DOHH2 (cell line): ENCODE data around the gene PLXNB3.

Source experiments
- H3F3A ChIP-seq: fragments of 200-600 bp; sonication (generic), shearing (Covaris generic); 2 replicates; pipeline ENCODE4 v1.6.0; 2016; ENCODE audit warnings: antibody characterized with exemption, mild to moderate bottlenecking; ENCODE audit not compliant: control insufficient read depth, insufficient read depth
- H3K27ac ChIP-seq: fragments of 200-600 bp; sonication (generic); 2 replicates; pipeline ENCODE4 v1.5.1; 2014; ENCODE audit warnings: low read depth, mild to moderate bottlenecking, low read length, moderate library complexity
- H3K27me3 ChIP-seq: fragments of 200-600 bp; sonication (generic); 2 replicates; pipeline ENCODE4 v1.6.1; 2014; ENCODE audit warnings: mild to moderate bottlenecking, low read length, mixed read lengths; ENCODE audit not compliant: control insufficient read depth
- H3K36me3 ChIP-seq: fragments of 200-600 bp; sonication (generic); 2 replicates; pipeline ENCODE4 v1.6.1; 2014; ENCODE audit warnings: mild to moderate bottlenecking, low read length, moderate library complexity, mixed read lengths; ENCODE audit not compliant: control insufficient read depth
- H3K4me1 ChIP-seq: fragments of 200-600 bp; sonication (generic); 2 replicates; pipeline ENCODE4 v1.6.1; 2014; ENCODE audit warnings: mild to moderate bottlenecking, low read length, mixed read lengths; ENCODE audit not compliant: control insufficient read depth
- H3K4me2 ChIP-seq: fragments of 200-600 bp; sonication (generic); 2 replicates; pipeline ENCODE4 v1.6.0; 2014; ENCODE audit warnings: mild to moderate bottlenecking, low read length, moderate library complexity
- H3K4me3 ChIP-seq: fragments of 200-600 bp; sonication (generic); 2 replicates; pipeline ENCODE4 v1.5.1; 2014; ENCODE audit warnings: mild to moderate bottlenecking, low read length, mixed read lengths
- H3K79me2 ChIP-seq: fragments of 200-600 bp; sonication (generic); 2 replicates; pipeline ENCODE4 v1.6.1; 2014; ENCODE audit warnings: mild to moderate bottlenecking, low read length, mixed read lengths; ENCODE audit not compliant: control insufficient read depth
- H3K9me2 ChIP-seq: fragments of 200-600 bp; sonication (generic); replicated peaks from 2 replicates; pipeline ENCODE4 v1.6.1; 2014; ENCODE audit warnings: mild to moderate bottlenecking, low read length, mixed read lengths; ENCODE audit not compliant: control insufficient read depth
- H3K9me3 ChIP-seq: fragments of 200-600 bp; sonication (generic); 2 replicates; pipeline ENCODE4 v1.6.1; 2014; ENCODE audit warnings: antibody characterized with exemption, low read length, mixed read lengths; ENCODE audit not compliant: control insufficient read depth, insufficient read depth
- H4K20me1 ChIP-seq: fragments of 200-600 bp; sonication (generic); 2 replicates; pipeline ENCODE4 v1.6.0; 2014; ENCODE audit warnings: low read depth, mild to moderate bottlenecking, antibody characterized with exemption, low read length, moderate library complexity; ENCODE audit not compliant: control insufficient read depth, insufficient read depth
- EZH2phosphoT487 ChIP-seq: fragments of 200-600 bp; sonication (generic); IDR thresholded peaks from 2 replicates; pipeline ENCODE4 v1.6.1; 2017; ENCODE audit warnings: borderline replicate concordance, mild to moderate bottlenecking, antibody characterized with exemption, low read length, moderate library complexity, mixed read lengths
- TF ChIP-seq, protein P1 (sequence below): fragments of 200-600 bp; sonication (generic); IDR thresholded peaks from one replicate; pipeline ENCODE4 v1.5.1; 2014; ENCODE audit warnings: antibody characterized with exemption, mild to moderate bottlenecking, low read depth, low read length; ENCODE audit not compliant: poor library complexity, severe bottlenecking

Gene PLXNB3

GRCh38 chrX:153765138-153766079 lies 1.4 kb downstream of the PLXNB3 start:
- Histone ChIP-seq H3F3A (no peaks in the 10 kb centered on the region), H3K79me2 (no peaks in the 10 kb centered on the region), H3K27ac (no peak overlapping the region), H3K4me1 (peaks cover 3% of the 10 kb centered on the region; the same call in 1 of the 2 replicates), H4K20me1 (no peaks in the 10 kb centered on the region), H3K36me3 (no peaks in the 10 kb centered on the region), H3K9me2 (no peaks in the 10 kb centered on the region), H3K9me3 (no peaks in the 10 kb centered on the region), H3K27me3 (no peaks in the 10 kb centered on the region), H3K4me3 (no peak overlapping the region), H3K4me2 (no peak overlapping the region)
- no peak for TF ChIP-seq EZH2phosphoT487
- TF ChIP-seq, protein P1, sequence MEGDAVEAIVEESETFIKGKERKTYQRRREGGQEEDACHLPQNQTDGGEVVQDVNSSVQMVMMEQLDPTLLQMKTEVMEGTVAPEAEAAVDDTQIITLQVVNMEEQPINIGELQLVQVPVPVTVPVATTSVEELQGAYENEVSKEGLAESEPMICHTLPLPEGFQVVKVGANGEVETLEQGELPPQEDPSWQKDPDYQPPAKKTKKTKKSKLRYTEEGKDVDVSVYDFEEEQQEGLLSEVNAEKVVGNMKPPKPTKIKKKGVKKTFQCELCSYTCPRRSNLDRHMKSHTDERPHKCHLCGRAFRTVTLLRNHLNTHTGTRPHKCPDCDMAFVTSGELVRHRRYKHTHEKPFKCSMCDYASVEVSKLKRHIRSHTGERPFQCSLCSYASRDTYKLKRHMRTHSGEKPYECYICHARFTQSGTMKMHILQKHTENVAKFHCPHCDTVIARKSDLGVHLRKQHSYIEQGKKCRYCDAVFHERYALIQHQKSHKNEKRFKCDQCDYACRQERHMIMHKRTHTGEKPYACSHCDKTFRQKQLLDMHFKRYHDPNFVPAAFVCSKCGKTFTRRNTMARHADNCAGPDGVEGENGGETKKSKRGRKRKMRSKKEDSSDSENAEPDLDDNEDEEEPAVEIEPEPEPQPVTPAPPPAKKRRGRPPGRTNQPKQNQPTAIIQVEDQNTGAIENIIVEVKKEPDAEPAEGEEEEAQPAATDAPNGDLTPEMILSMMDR = no peak

DNA sequence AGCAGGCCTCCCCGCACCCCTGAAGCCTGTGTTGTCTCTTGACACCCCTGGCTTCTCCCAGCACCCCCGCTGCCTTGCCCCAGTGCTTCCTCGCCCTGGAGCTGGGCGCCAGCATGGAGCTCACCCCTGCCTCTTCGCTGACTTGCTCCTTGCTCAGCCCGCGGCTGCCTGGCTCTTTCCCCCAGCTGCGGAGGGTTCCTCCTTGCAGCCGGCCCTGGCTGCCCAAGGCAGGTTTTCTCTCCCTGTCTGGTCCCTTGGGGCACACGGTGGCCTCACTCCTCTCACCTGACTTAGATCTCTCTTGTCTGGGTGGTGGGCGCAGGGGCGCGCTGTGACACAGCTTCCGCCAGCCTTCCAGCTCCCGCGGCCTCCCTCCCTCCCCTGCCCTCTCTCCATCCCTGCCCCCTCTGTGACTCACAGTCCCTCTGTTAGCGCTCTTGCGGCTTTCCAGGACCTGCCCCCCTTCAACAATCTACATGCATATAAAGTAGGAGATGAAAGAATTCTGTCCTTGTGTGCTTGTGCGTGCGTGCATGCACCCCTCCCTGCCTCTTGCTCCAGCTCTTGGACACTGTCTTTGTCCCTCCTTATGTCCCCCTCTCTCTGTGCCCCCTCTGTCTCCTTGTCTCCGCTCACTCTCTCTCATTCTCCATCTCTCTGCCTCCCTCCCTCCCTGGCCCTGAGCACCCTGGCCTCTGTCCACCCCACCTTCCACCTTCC lies 2.2 kb downstream of the PLXNB3 start:
- Histone ChIP-seq H3K9me3 (no peaks in the 10 kb centered on the region), H3K9me2 (no peaks in the 10 kb centered on the region), H3K4me3 (no peak overlapping the region), H3K79me2 (no peaks in the 10 kb centered on the region), H4K20me1 (no peaks in the 10 kb centered on the region), H3K4me1 (peaks cover 3% of the 10 kb centered on the region; the same call in 1 of the 2 replicates), H3K4me2 (no peak overlapping the region), H3F3A (no peaks in the 10 kb centered on the region), H3K27me3 (no peaks in the 10 kb centered on the region), H3K27ac (no peak overlapping the region), H3K36me3 (no peaks in the 10 kb centered on the region)
- TF ChIP-seq, protein P1 = no peak
- no peak for TF ChIP-seq EZH2phosphoT487

DNA sequence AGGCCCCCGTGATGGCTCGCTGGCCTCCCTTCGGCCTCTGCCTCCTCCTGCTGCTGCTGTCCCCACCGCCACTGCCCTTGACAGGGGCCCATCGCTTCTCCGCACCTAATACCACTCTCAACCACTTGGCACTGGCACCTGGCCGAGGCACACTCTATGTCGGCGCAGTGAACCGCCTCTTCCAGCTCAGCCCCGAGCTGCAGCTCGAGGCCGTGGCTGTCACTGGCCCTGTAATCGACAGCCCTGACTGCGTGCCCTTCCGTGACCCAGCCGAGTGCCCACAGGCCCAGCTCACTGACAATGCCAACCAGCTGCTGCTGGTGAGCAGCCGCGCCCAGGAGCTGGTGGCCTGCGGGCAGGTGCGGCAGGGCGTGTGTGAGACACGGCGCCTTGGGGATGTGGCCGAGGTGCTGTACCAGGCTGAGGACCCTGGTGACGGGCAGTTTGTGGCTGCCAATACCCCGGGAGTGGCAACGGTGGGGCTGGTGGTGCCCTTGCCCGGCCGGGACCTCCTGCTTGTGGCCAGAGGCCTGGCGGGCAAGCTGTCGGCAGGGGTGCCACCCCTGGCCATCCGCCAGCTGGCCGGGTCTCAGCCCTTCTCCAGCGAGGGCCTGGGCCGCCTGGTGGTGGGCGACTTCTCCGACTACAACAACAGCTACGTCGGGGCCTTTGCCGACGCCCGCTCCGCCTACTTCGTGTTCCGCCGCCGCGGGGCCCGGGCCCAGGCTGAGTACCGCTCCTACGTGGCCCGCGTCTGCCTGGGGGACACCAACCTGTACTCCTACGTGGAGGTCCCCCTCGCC lies 3.0 kb downstream of the PLXNB3 start:
- no peaks in the 10 kb centered on the region for H4K20me1 ChIP-seq
- H3K27ac ChIP-seq = no peak overlapping the region
- no peak overlapping the region for H3K4me2 ChIP-seq
- no peaks in the 10 kb centered on the region for H3F3A ChIP-seq
- no peaks in the 10 kb centered on the region for H3K9me3 ChIP-seq
- H3K4me3 ChIP-seq = no peak overlapping the region
- TF ChIP-seq EZH2phosphoT487 = no peak
- TF ChIP-seq, protein P1 = no peak
- no peaks in the 10 kb centered on the region for H3K36me3 ChIP-seq
- H3K79me2 ChIP-seq = no peaks in the 10 kb centered on the region
- peaks cover 3% of the 10 kb centered on the region; the same call in 1 of the 2 replicates for H3K4me1 ChIP-seq
- no peaks in the 10 kb centered on the region for H3K9me2 ChIP-seq
- no peaks in the 10 kb centered on the region for H3K27me3 ChIP-seq
